ENCODE results near the gene CTSH. TPM values are rescaled to one million over a fixed set of nuclear protein-coding genes. Genes with fewer than 3 reads are reported as not detected.

The CTSH gene
- total and polyA plus RNA-seq, 12 donors, result 26.4 to 122 (median 62.5) TPM

- no peaks in the 10 kb centered on the region for H3K9me3 ChIP-seq
- H3K27ac ChIP-seq, result peak overlapping the region in 9 of 10 donors; percentile 0 to 69 (median 48)
- peak in 6 of 9 donors; percentile 13 to 31 (median 20) for TF ChIP-seq CTCF (IDR thresholded peaks at IDR 0.05)
- intact Hi-C loops (cut with DNase I), result no loop called here
- H3K4me3 ChIP-seq, result no peak overlapping the region
- ATAC-seq (peak; percentile 14 to 77 (median 61)), DNase-seq (no peak)
- WGBS, 2 donors, result 52 to 58% methylated on average over 10 of the region's 10 CpGs
- no peaks in the 10 kb centered on the region for H3K27me3 ChIP-seq
- H3K4me1 ChIP-seq, result peaks cover 6 to 32% (median 17%) of the 10 kb centered on the region in 9 donors
- no peaks in the 10 kb centered on the region for H3K36me3 ChIP-seq
Measured at GRCh38 chr15:78950902-78951840, 6.3 kb upstream of the CTSH start.

GRCh38 chr15:78950343-78950742, 5.5 kb upstream of the CTSH start:
- ATAC-seq (peak in 2 of 8 donors; percentile 11 to 70), DNase-seq (no peak)
- Histone ChIP-seq H3K27ac (peak overlapping the region in 4 of 10 donors; percentile 16 to 58 (median 40)), H3K4me1 (peaks cover 6 to 32% (median 17%) of the 10 kb centered on the region in 9 donors), H3K4me3 (no peak overlapping the region), H3K9me3 (no peaks in the 10 kb centered on the region), H3K36me3 (no peaks in the 10 kb centered on the region), H3K27me3 (no peaks in the 10 kb centered on the region)
- no peak for TF ChIP-seq CTCF (IDR thresholded peaks at IDR 0.05)
- intact Hi-C loops (cut with DNase I), result no loop called here
- 81 to 93% methylated on average over 9 of the region's 9 CpGs for WGBS, 2 donors

- no peak for TF ChIP-seq CTCF (IDR thresholded peaks at IDR 0.05)
- Histone ChIP-seq H3K36me3 (no peaks in the 10 kb centered on the region), H3K9me3 (no peaks in the 10 kb centered on the region), H3K4me3 (no peak overlapping the region), H3K4me1 (peaks cover 6 to 36% (median 20%) of the 10 kb centered on the region in 9 donors), H3K27me3 (no peaks in the 10 kb centered on the region), H3K27ac (no peak overlapping the region)
- no peak for ATAC-seq
- 0 to 53% methylated on average over 1 of the region's 1 CpG for WGBS, 2 donors
- DNase-seq, result no peak
- intact Hi-C loops (cut with DNase I), result no loop called here
Measured at GRCh38 chr15:78949461-78949860, 4.6 kb upstream of the CTSH start.

- no peaks in the 10 kb centered on the region for H3K9me3 ChIP-seq
- H3K27ac ChIP-seq, result no peak overlapping the region
- no peaks in the 10 kb centered on the region for H3K27me3 ChIP-seq
- no peak overlapping the region for H3K4me3 ChIP-seq
- DNase-seq (no peak), ATAC-seq (no peak)
- 91 to 92% methylated on average over 5 of the region's 5 CpGs for WGBS, 2 donors
- intact Hi-C loops (cut with DNase I), result no loop called here
- H3K36me3 ChIP-seq, result no peaks in the 10 kb centered on the region
- peaks cover 7 to 50% (median 30%) of the 10 kb centered on the region in 9 donors for H3K4me1 ChIP-seq
- TF ChIP-seq CTCF (IDR thresholded peaks at IDR 0.05), result no peak
Measured at GRCh38 chr15:78947506-78947905, 2.7 kb upstream of the CTSH start.
